ENCODE data around the gene CFAP65. TPM values are rescaled to one million over a fixed set of nuclear protein-coding genes. Genes with fewer than 3 reads are reported as not detected.

Gene CFAP65
- total RNA-seq, 1 experiment from 2014 or later, result 0.52 TPM

DNA sequence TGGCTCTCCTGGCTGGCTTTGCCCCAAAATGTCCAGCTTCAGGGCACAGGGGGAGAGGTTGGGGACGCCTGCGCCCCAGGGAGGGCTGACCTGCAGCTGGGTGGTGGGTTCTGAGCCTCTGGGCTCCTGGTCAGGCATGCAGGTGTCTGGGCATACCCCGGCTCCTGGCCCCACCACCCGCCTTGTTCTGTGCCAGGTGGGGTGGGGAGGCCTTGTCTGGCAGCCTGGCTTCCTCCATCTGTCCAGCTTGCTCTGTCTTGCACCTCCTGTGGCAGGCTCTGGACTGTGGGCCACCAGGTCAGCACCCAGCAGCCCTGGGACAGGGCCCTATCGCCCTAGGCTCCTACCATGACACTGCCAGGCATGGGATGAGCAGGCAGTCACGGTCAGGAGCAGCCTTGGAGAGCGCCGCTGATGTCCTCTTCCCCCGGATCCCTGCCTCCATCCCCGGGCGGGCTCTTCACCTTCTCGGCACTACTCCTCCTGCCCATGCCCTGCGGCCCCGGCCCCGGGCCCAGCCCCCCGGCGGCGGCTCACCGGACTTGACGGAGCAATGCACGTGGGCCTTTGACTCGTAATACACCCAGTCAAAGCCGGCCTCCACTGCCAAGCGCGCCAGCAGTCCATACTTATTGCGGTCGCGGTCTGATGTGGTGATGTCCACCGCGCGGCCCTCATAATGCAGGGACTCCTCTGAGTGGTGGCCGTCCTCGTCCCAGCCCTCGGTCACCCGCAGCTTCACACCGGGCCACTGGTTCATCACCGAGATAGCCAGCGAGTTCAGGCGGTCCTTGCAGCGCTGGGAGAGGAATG, 15.8 kb upstream of the CFAP65 start:
- H3K27me3 ChIP-seq (ENCODE audit: insufficient read depth, low read length), result peaks cover 12% of the 10 kb centered on the region; the same call in 1 of the 2 replicates
- no peak overlapping the region for H3K4me2 ChIP-seq (ENCODE audit: low read length)
- H3K79me2 ChIP-seq (ENCODE audit: insufficient read depth, low read length), result no peaks in the 10 kb centered on the region
- no peak for ATAC-seq
- H3K36me3 ChIP-seq (ENCODE audit: control insufficient read depth in 1 of 2, insufficient read depth in 2 of 2, low read length in 2 of 2), result no peaks in the 10 kb centered on the region
- ChIA-PET CTCF (interaction anchor here (0.8 to 2.8 kb wide), 3 partner anchors 27 to 62 kb away, joined by 3 to 19 read pairs (median 4); no protein-coding TSS in a partner anchor), POLR2A (no interaction called here), RAD21 (ENCODE audit: low non-redundant PET in 1 of 2, low total read pairs in 2 of 2, uncharacterized antibody in 2 of 2, unreplicated experiment in 2 of 2) (no interaction called here)
- H3K9me3 ChIP-seq (ENCODE audit: control insufficient read depth in 1 of 2, insufficient read depth in 1 of 2, low read depth in 1 of 2, low read length in 2 of 2), result no peaks in the 10 kb centered on the region
- H2AFZ ChIP-seq (ENCODE audit: low read depth, low read length, poor library complexity, severe bottlenecking), result no peak overlapping the region
- H3K27ac ChIP-seq (ENCODE audit: low read depth, low read length), result no peak overlapping the region
- H3K9me2 ChIP-seq (ENCODE audit: insufficient read depth), result no peaks in the 10 kb centered on the region
- no peak for DNase-seq (ENCODE audit: low read depth, low spot score)
- no peak overlapping the region for H3K4me3 ChIP-seq (replicated peaks in 1 of 2; ENCODE audit: low read depth in 1 of 2, low read length in 2 of 2)
- H3K9ac ChIP-seq (ENCODE audit: low read length), result no peak overlapping the region
- H4K20me1 ChIP-seq (ENCODE audit: insufficient read depth), result no peaks in the 10 kb centered on the region
- TF ChIP-seq EZH2 (IDR thresholded peaks at IDR 0.05), result no peak
- BruUV-seq (replicated peaks), result no TSS peak
- no peaks in the 10 kb centered on the region for H3K4me1 ChIP-seq (ENCODE audit: control insufficient read depth in 1 of 2, insufficient read depth in 2 of 2, low read length in 2 of 2)
- intact Hi-C loops (cut with micrococcal nuclease), result loop anchor here (5.0 kb wide), 1 partner anchor 240 kb away; no protein-coding TSS in a partner anchor

DNA sequence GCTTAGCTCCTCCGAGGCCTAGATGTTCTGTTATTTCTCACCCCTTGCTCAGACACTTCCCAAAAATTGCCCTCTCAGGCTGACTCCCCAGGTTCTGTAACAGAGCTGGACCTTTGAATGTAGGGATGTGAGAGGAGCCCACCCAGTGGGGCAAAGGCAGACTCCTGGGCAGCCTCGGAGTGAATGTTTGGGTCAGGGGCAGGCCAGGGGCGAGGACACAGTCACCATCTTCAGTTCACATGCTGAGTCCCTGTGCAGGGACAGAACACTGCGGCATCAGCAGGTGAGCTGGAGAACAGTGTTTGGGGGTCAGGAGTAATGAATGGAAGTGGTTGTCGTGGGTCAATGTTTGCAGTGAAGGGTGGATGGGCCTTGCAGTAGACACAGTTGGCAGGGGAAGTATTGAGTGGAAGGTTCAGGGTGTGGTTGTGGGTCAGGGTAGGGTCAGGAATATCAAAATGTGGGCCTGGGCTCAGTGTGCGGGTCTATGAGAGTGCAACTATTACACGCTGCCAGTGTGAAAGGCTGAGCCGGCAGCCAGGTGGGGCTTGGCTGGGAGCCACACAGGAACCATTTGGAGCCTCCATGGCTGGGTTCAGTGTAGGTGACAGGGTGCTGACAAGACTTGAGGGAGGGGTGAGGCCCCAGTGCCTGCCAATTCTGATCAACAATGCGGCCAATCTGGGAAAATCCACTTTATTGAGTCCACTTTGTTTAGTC, 15.0 kb upstream of the CFAP65 start:
- POLR2A ChIA-PET, result no interaction called here
- Histone ChIP-seq H3K27ac (ENCODE audit: low read depth, low read length) (no peak overlapping the region), H3K4me3 (replicated peaks in 1 of 2; ENCODE audit: low read depth in 1 of 2, low read length in 2 of 2) (no peak overlapping the region), H3K4me2 (ENCODE audit: low read length) (no peak overlapping the region), H3K9ac (ENCODE audit: low read length) (no peak overlapping the region), H3K9me2 (ENCODE audit: insufficient read depth) (no peaks in the 10 kb centered on the region), H3K9me3 (ENCODE audit: control insufficient read depth in 1 of 2, insufficient read depth in 1 of 2, low read depth in 1 of 2, low read length in 2 of 2) (no peaks in the 10 kb centered on the region), H4K20me1 (ENCODE audit: insufficient read depth) (no peaks in the 10 kb centered on the region), H3K27me3 (ENCODE audit: insufficient read depth, low read length) (peaks cover 4% of the 10 kb centered on the region; the same call in 1 of the 2 replicates), H3K4me1 (ENCODE audit: control insufficient read depth in 1 of 2, insufficient read depth in 2 of 2, low read length in 2 of 2) (no peaks in the 10 kb centered on the region), H2AFZ (ENCODE audit: low read depth, low read length, poor library complexity, severe bottlenecking) (no peak overlapping the region), H3K36me3 (ENCODE audit: control insufficient read depth in 1 of 2, insufficient read depth in 2 of 2, low read length in 2 of 2) (no peaks in the 10 kb centered on the region), H3K79me2 (ENCODE audit: insufficient read depth, low read length) (no peaks in the 10 kb centered on the region)
- DNase-seq (ENCODE audit: low read depth, low spot score) (no peak), ATAC-seq (no peak)
- TF ChIP-seq TCF7L2 (IDR thresholded peaks at IDR 0.05; ENCODE audit: borderline replicate concordance, extremely low read depth, insufficient read depth, insufficient read length), result no peak
- TF ChIP-seq ZNF274 (IDR thresholded peaks at IDR 0.05; ENCODE audit: low read depth, low read length), result no peak
- TF ChIP-seq CEBPB (IDR thresholded peaks at IDR 0.05; ENCODE audit: low read depth), result no peak
- no peak for TF ChIP-seq SRF (IDR thresholded peaks at IDR 0.05; ENCODE audit: low read depth)
- no peak for TF ChIP-seq CBX3 (IDR thresholded peaks at IDR 0.05; ENCODE audit: low read depth)
- TF ChIP-seq, protein P1, sequence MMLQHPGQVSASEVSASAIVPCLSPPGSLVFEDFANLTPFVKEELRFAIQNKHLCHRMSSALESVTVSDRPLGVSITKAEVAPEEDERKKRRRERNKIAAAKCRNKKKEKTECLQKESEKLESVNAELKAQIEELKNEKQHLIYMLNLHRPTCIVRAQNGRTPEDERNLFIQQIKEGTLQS (IDR thresholded peaks at IDR 0.05), result no peak
- TF ChIP-seq POLR2AphosphoS5 (IDR thresholded peaks at IDR 0.05; ENCODE audit: low read depth, low read length), result no peak
- TF ChIP-seq JUND (IDR thresholded peaks at IDR 0.05), result no peak
- CTCF ChIA-PET, result interaction anchor here (0.6 to 1.3 kb wide), 4 partner anchors 26 to 63 kb away, joined by 3 to 6 read pairs (median 4); no protein-coding TSS in a partner anchor
- intact Hi-C loops (cut with micrococcal nuclease), result loop anchor here (5.0 kb wide), 1 partner anchor 241 kb away; no protein-coding TSS in a partner anchor
- RAD21 ChIA-PET (ENCODE audit: low non-redundant PET in 1 of 2, low total read pairs in 2 of 2, uncharacterized antibody in 2 of 2, unreplicated experiment in 2 of 2), result interaction anchor here in 1 of 2 experiments (0.7 kb wide), 1 partner anchor 45 kb away, joined by 4 read pairs; no protein-coding TSS in a partner anchor
- BruUV-seq (replicated peaks), result no TSS peak
